H9 (cell line): ENCODE measurements around the gene PHAF1. TPM values are rescaled to one million over a fixed set of nuclear protein-coding genes. Genes with fewer than 3 reads are reported as not detected.
A peak's percentile ranks its signal among the peaks of the same experiment; 100 is the strongest.

Source experiments
- DNase-seq: peaks from one replicate; pipeline ENCODE4 v3.0.0-alpha.2; 2017
- H2AFZ ChIP-seq: one replicate; pipeline ENCODE4 v1.6.1; 2013; ENCODE audit warnings: mild to moderate bottlenecking, low read length, control low read depth, moderate library complexity
- H2AK5ac ChIP-seq: 2 replicates; pipeline ENCODE4 v1.6.1; 2013; ENCODE audit warnings: low read length, control low read depth, mixed read lengths; ENCODE audit not compliant: insufficient read length
- H2BK120ac ChIP-seq: one replicate; pipeline ENCODE4 v1.6.1; 2013; ENCODE audit warnings: low read depth, mild to moderate bottlenecking, low read length, control low read depth, inconsistent platforms; ENCODE audit not compliant: poor library complexity, severe bottlenecking
- H2BK12ac ChIP-seq: 2 replicates; pipeline ENCODE4 v1.6.1; 2013; ENCODE audit warnings: low read length, control low read depth, mixed read lengths, low read depth; ENCODE audit not compliant: insufficient read length
- H2BK15ac ChIP-seq: 2 replicates; pipeline ENCODE4 v1.6.1; 2013; ENCODE audit warnings: low read depth, low read length, control low read depth
- H2BK20ac ChIP-seq: one replicate; pipeline ENCODE4 v1.6.1; 2013; ENCODE audit warnings: low read depth, mild to moderate bottlenecking, low read length, control low read depth, inconsistent platforms; ENCODE audit not compliant: poor library complexity, severe bottlenecking
- H2BK5ac ChIP-seq: 2 replicates; pipeline ENCODE4 v1.6.1; 2013; ENCODE audit warnings: low read length, control low read depth, mixed read lengths; ENCODE audit not compliant: insufficient read length
- H3K14ac ChIP-seq: 2 replicates; pipeline ENCODE4 v1.6.1; 2013; ENCODE audit warnings: low read length, control low read depth; ENCODE audit not compliant: insufficient read depth
- H3K18ac ChIP-seq: 2 replicates; pipeline ENCODE4 v1.6.1; 2013; ENCODE audit warnings: low read depth, mild to moderate bottlenecking, mixed read lengths, low read length, control low read depth; ENCODE audit not compliant: insufficient read length
- H3K23ac ChIP-seq: 2 replicates; pipeline ENCODE4 v1.6.1; 2013; ENCODE audit warnings: low read length, control low read depth, mixed read lengths, low read depth; ENCODE audit not compliant: insufficient read length
- H3K23me2 ChIP-seq: 2 replicates; pipeline ENCODE4 v1.6.1; 2013; ENCODE audit warnings: low read depth, mild to moderate bottlenecking, mixed read lengths, low read length, control low read depth; ENCODE audit not compliant: insufficient read length, poor library complexity, severe bottlenecking
- H3K27ac ChIP-seq: 2 replicates; pipeline ENCODE4 v1.5.1; 2013; ENCODE audit warnings: low read length, control low read depth, mixed read lengths, low read depth; ENCODE audit not compliant: insufficient read length
- H3K27me3 ChIP-seq: 2 replicates; pipeline ENCODE4 v1.6.1; 2013; ENCODE audit warnings: low read length, control low read depth, inconsistent platforms; ENCODE audit not compliant: insufficient read depth
- H3K4ac ChIP-seq: 2 replicates; pipeline ENCODE4 v1.6.1; 2013; ENCODE audit warnings: low read depth, mild to moderate bottlenecking, control low read depth, inconsistent platforms, low read length, moderate library complexity
- H3K4me1 ChIP-seq: 2 replicates; pipeline ENCODE4 v1.6.1; 2013; ENCODE audit warnings: low read length, control low read depth, inconsistent platforms; ENCODE audit not compliant: insufficient read depth
- H3K4me2 ChIP-seq: 2 replicates; pipeline ENCODE4 v1.6.1; 2013; ENCODE audit warnings: low read length, control low read depth, mixed read lengths; ENCODE audit not compliant: insufficient read length, insufficient read depth
- H3K56ac ChIP-seq: 2 replicates; pipeline ENCODE4 v1.6.1; 2013; ENCODE audit warnings: low read depth, mild to moderate bottlenecking, mixed read lengths, low read length, control low read depth; ENCODE audit not compliant: insufficient read length
- H3K79me1 ChIP-seq: 2 replicates; pipeline ENCODE4 v1.6.1; 2013; ENCODE audit warnings: low read depth, mild to moderate bottlenecking, moderate library complexity, low read length, control low read depth, inconsistent platforms; ENCODE audit not compliant: insufficient read depth, poor library complexity, severe bottlenecking
- H3K79me2 ChIP-seq: 2 replicates; pipeline ENCODE4 v1.6.1; 2013; ENCODE audit warnings: low read length, control low read depth, inconsistent platforms; ENCODE audit not compliant: insufficient read depth
- H3K9ac ChIP-seq: 2 replicates; pipeline ENCODE4 v1.6.1; 2013; ENCODE audit warnings: low read length, control low read depth, mixed read lengths; ENCODE audit not compliant: insufficient read length; ENCODE audit errors: extremely low read depth
- H3K9me3 ChIP-seq: one replicate; pipeline ENCODE4 v1.6.1; 2013; ENCODE audit warnings: low read depth, low read length, inconsistent platforms; ENCODE audit not compliant: control insufficient read depth
- H3T11ph ChIP-seq: one replicate; pipeline ENCODE4 v1.6.1; 2013; ENCODE audit warnings: mild to moderate bottlenecking, low read length, control low read depth, inconsistent platforms
- H4K20me1 ChIP-seq: one replicate; pipeline ENCODE4 v1.6.1; 2013; ENCODE audit not compliant: control insufficient read depth, insufficient read length, insufficient read depth
- H4K5ac ChIP-seq: 2 replicates; pipeline ENCODE4 v1.6.1; 2013; ENCODE audit warnings: low read depth, mild to moderate bottlenecking, mixed read lengths, low read length, control low read depth; ENCODE audit not compliant: insufficient read length
- H4K8ac ChIP-seq: replicated peaks from 2 replicates; pipeline ENCODE4 v1.6.1; 2013; ENCODE audit warnings: low read length, control low read depth, mixed read lengths, low read depth; ENCODE audit not compliant: insufficient read length
- H4K91ac ChIP-seq: 2 replicates; pipeline ENCODE4 v1.6.1; 2013; ENCODE audit warnings: low read depth, mild to moderate bottlenecking, moderate library complexity, mixed read lengths, low read length, control low read depth; ENCODE audit not compliant: insufficient read length
- H3K27ac Mint-ChIP-seq, 3 experiments: 2 replicates in 2 of 3; 3 replicates in 1 of 3; pipeline ENCODE4 v1.8.0; 2020 to 2021; ENCODE audit warnings: mixed read lengths in 3 of 3, mild to moderate bottlenecking in 1 of 3, moderate library complexity in 1 of 3
- H3K27me3 Mint-ChIP-seq: 2 replicates; pipeline ENCODE4 v1.8.0; 2021; ENCODE audit warnings: low read depth, mild to moderate bottlenecking, moderate library complexity, mixed read lengths
- H3K36me3 Mint-ChIP-seq, 3 experiments: 2 replicates in 2 of 3; 3 replicates in 1 of 3; pipeline ENCODE4 v1.8.0; 2020 to 2021; ENCODE audit warnings: low read depth in 3 of 3, mixed read lengths in 3 of 3; ENCODE audit not compliant: insufficient read depth in 1 of 3
- H3K4me1 Mint-ChIP-seq, 2 experiments: 2 replicates each; pipeline ENCODE4 v1.8.0; 2020; ENCODE audit warnings: mixed read lengths in 2 of 2
- H3K4me3 Mint-ChIP-seq, 2 experiments: 2 replicates in 1 of 2; 3 replicates in 1 of 2; pipeline ENCODE4 v1.8.0; 2020 to 2021; ENCODE audit warnings: mild to moderate bottlenecking in 2 of 2, mixed read lengths in 2 of 2, moderate library complexity in 1 of 2
- H3K9me3 Mint-ChIP-seq, 2 experiments: 2 replicates in 1 of 2; 3 replicates in 1 of 2; pipeline ENCODE4 v1.8.0; 2020; ENCODE audit warnings: mild to moderate bottlenecking in 2 of 2, mixed read lengths in 2 of 2, moderate library complexity in 1 of 2
- total RNA-seq: library from RNA; stranded (reverse); gene quantifications from 2 replicates; pipeline ENCODE4 v1.2.1, GENCODE V29; 2021
- TF ChIP-seq, protein P1 (sequence below): fragments of 200-600 bp; sonication (generic); conservative IDR thresholded peaks from 3 replicates; pipeline ENCODE4 v1.8.0; 2021; ENCODE audit warnings: antibody characterized with exemption, mild to moderate bottlenecking

The PHAF1 gene
- total RNA-seq, 1 experiment from 2014 or later: 18.8 TPM

GRCh38 chr16:67193536-67193935 is 83.8 kb downstream of the PHAF1 start:
- peak overlapping the region; percentile 89 for H3K4me2 ChIP-seq
- no peak overlapping the region for H2BK15ac ChIP-seq
- no peak for DNase-seq
- TF ChIP-seq, protein P1, sequence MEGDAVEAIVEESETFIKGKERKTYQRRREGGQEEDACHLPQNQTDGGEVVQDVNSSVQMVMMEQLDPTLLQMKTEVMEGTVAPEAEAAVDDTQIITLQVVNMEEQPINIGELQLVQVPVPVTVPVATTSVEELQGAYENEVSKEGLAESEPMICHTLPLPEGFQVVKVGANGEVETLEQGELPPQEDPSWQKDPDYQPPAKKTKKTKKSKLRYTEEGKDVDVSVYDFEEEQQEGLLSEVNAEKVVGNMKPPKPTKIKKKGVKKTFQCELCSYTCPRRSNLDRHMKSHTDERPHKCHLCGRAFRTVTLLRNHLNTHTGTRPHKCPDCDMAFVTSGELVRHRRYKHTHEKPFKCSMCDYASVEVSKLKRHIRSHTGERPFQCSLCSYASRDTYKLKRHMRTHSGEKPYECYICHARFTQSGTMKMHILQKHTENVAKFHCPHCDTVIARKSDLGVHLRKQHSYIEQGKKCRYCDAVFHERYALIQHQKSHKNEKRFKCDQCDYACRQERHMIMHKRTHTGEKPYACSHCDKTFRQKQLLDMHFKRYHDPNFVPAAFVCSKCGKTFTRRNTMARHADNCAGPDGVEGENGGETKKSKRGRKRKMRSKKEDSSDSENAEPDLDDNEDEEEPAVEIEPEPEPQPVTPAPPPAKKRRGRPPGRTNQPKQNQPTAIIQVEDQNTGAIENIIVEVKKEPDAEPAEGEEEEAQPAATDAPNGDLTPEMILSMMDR: no peak
- H3K27me3 ChIP-seq: no peaks in the 10 kb centered on the region; the same call in 1 of the 2 replicates
- no peaks in the 10 kb centered on the region for H3K9me3 ChIP-seq
- H4K20me1 ChIP-seq: no peaks in the 10 kb centered on the region
- no peak overlapping the region for H3K14ac ChIP-seq
- no peak overlapping the region for H3T11ph ChIP-seq
- no peak overlapping the region for H3K9ac ChIP-seq
- H3K4me1 ChIP-seq: no peaks in the 10 kb centered on the region
- Mint-ChIP-seq H3K4me3 (peak overlapping the region; percentile 86 to 93), H3K4me1 (peaks cover 23 to 34% of the 10 kb centered on the region in 2 experiments), H3K36me3 (peaks cover 40 to 59% (median 54%) of the 10 kb centered on the region in 3 experiments), H3K9me3 (no peaks in the 10 kb centered on the region; a peak in 1 of 5 replicates), H3K27ac (no peak overlapping the region; a peak in 1 of 7 replicates), H3K27me3 (0 out of 2 replicates have a peak, but pooled peaks cover 2% of the 10 kb centered on the region)
- no peak overlapping the region for H2AK5ac ChIP-seq
- peaks cover 8% of the 10 kb centered on the region for H3K23me2 ChIP-seq
- no peak overlapping the region for H2BK20ac ChIP-seq
- no peak overlapping the region for H4K8ac ChIP-seq
- H3K18ac ChIP-seq: no peak overlapping the region
- H2AFZ ChIP-seq: no peak overlapping the region
- H3K4ac ChIP-seq: no peak overlapping the region
- H3K23ac ChIP-seq: no peak overlapping the region
- no peak overlapping the region for H2BK12ac ChIP-seq
- no peak overlapping the region for H4K5ac ChIP-seq
- no peak overlapping the region for H2BK5ac ChIP-seq
- no peak overlapping the region for H4K91ac ChIP-seq
- H3K79me2 ChIP-seq: peaks cover 13% of the 10 kb centered on the region; the same call in 1 of the 2 replicates
- no peak overlapping the region for H2BK120ac ChIP-seq
- H3K27ac ChIP-seq: no peak overlapping the region
- peaks cover 13% of the 10 kb centered on the region for H3K79me1 ChIP-seq
- H3K56ac ChIP-seq: no peak overlapping the region
